MCF 10A (cell line): ENCODE measurements around the gene LRPAP1. TPM values are rescaled to one million over a fixed set of nuclear protein-coding genes. Genes with fewer than 3 reads are reported as not detected.
"Not testable (repeated sequence)": the region's sequence is repeated elsewhere in the genome, so short reads cannot be mapped to it uniquely, and the experiment has no call there.

Source experiments
- BruUV-seq: library from RNA; stranded (reverse); fragments of 400-500 nt; replicated peaks from 2 replicates; lab custom pipeline; 2021; lab: Mats Ljungman, UMichigan
- CTCF ChIA-PET: fragments of 300-600 bp; sonication (Branson Sonifier 250); formaldehyde crosslinking; extraction: SDS; loops from one replicate; lab custom pipeline; 2021; ENCODE audit warnings: antibody characterized with exemption, inconsistent platforms; lab: Yijun Ruan, JAX
- POLR2A ChIA-PET: fragments of 300-600, 350-650 bp; sonication (Branson Sonifier 250); formaldehyde crosslinking; extraction: SDS; loops from one replicate; lab custom pipeline; 2020; ENCODE audit warnings: antibody characterized with exemption, inconsistent platforms; lab: Yijun Ruan, JAX
- DNase-seq: peaks from one replicate; pipeline ENCODE4 v3.0.0-alpha.2; 2018; ENCODE audit not compliant: unreplicated experiment
- H3K27ac Mint-ChIP-seq: one replicate; pipeline ENCODE4 v1.8.0; 2022; ENCODE audit warnings: mild to moderate bottlenecking, low read depth, mixed read lengths; ENCODE audit not compliant: unreplicated experiment
- H3K27me3 Mint-ChIP-seq: one replicate; pipeline ENCODE4 v1.8.0; 2022; ENCODE audit warnings: mixed read lengths; ENCODE audit not compliant: insufficient read depth, unreplicated experiment
- H3K36me3 Mint-ChIP-seq: one replicate; pipeline ENCODE4 v1.8.0; 2022; ENCODE audit warnings: mild to moderate bottlenecking, moderate library complexity, mixed read lengths; ENCODE audit not compliant: insufficient read depth, unreplicated experiment
- H3K4me1 Mint-ChIP-seq: one replicate; pipeline ENCODE4 v1.8.0; 2022; ENCODE audit warnings: mixed read lengths; ENCODE audit not compliant: insufficient read depth, unreplicated experiment
- H3K4me3 Mint-ChIP-seq: one replicate; pipeline ENCODE4 v1.8.0; 2022; ENCODE audit warnings: mild to moderate bottlenecking, moderate library complexity, mixed read lengths; ENCODE audit not compliant: unreplicated experiment
- H3K9me3 Mint-ChIP-seq: one replicate; pipeline ENCODE4 v1.8.0; 2022; ENCODE audit warnings: mixed read lengths; ENCODE audit not compliant: unreplicated experiment
- intact Hi-C: fragments of 100-400 bp; cut with micrococcal nuclease; formaldehyde crosslinking; loops from 2 replicates; pipeline ENCODE4 v1.14.1; 2022
- total RNA-seq: library from RNA; stranded (reverse); gene quantifications from 2 replicates; pipeline ENCODE4 v1.2.3, GENCODE V29; 2022
- TF ChIP-seq, protein P1 (sequence below): fragments of 200-600 bp; IDR thresholded peaks from one replicate; pipeline ENCODE4 v1.8.0; 2022; ENCODE audit warnings: antibody characterized with exemption, mild to moderate bottlenecking; ENCODE audit not compliant: unreplicated experiment

Gene LRPAP1
- total RNA-seq, 1 experiment from 2014 or later = 93.6 TPM

DNA sequence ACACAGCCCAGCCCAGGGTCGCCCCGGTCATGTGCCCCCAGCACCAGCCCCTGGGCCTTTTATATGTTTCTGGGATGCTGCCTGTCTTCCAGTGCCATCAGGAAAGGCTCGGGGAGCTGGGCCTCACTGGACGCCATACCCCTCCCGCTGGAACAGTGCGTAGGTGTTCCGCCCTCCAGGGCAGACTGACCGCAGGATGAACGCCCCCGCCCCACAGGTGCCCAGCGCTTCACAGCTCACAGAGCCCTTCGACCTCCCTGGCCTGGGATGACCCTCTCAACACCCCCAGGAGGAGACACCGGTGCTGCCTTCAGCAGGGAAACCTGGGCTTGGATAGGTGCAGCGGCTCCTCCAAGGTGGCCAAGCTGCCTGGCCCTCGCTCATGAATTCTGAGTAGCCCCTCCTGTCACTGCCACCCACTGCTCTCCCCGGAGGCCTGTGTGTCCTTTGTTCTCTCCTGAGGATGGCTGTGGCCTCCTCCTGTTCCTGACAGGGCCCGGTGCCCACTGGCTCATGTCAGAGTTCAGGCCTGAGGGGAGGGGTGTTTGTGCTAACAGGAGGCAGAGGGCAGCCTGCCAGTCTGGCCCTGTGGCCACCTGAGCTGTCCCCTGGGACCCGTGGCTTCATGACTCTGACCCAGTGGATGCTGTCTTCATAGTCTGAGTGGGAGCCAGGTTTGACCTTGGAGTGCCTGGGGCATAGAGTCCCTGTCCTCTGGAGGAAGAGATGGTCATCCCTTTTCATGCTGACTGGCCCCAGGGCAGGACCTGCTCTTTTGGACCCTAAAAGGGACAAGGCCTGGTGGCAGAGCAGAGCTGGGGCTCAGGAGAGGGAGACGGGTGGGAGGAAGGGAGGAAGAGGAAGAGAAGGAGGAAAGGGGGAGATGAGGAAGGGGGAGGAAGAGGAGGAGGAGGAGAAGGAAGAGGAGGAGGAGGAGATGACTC lies 43.5 kb upstream of the LRPAP1 start:
- BruUV-seq, CTCF ChIA-PET, H3K27ac Mint-ChIP-seq, H3K4me1 Mint-ChIP-seq, H3K4me3 Mint-ChIP-seq, DNase-seq, H3K9me3 Mint-ChIP-seq, POLR2A ChIA-PET, H3K36me3 Mint-ChIP-seq, intact Hi-C loops: not testable (repeated sequence)
- H3K27me3 Mint-ChIP-seq = peaks cover 30% of the 10 kb centered on the region

DNA sequence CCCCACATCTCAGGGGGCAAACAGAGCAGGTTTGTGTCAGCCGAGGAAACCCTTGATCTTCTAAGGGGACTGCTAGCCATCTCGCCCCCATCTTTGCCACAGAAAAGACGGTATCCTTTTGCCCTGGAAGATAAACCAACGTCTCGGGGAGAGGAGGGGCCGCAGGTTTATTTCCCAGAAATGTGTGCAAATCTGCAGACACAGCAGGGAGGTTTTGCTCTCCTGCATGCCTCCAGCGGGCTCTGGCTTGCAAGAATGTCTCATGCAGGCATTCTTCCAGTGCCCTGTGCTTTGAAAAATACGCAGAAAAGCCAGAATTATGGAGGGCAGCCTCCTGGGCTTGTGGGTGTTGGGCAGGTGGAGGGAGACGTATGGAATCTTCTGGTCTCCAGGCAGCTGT lies 42.6 kb upstream of the LRPAP1 start:
- BruUV-seq, H3K9me3 Mint-ChIP-seq, POLR2A ChIA-PET, H3K27ac Mint-ChIP-seq, H3K36me3 Mint-ChIP-seq, intact Hi-C loops, DNase-seq, CTCF ChIA-PET, H3K4me1 Mint-ChIP-seq, H3K4me3 Mint-ChIP-seq: not testable (repeated sequence)
- peaks cover 22% of the 10 kb centered on the region for H3K27me3 Mint-ChIP-seq

DNA sequence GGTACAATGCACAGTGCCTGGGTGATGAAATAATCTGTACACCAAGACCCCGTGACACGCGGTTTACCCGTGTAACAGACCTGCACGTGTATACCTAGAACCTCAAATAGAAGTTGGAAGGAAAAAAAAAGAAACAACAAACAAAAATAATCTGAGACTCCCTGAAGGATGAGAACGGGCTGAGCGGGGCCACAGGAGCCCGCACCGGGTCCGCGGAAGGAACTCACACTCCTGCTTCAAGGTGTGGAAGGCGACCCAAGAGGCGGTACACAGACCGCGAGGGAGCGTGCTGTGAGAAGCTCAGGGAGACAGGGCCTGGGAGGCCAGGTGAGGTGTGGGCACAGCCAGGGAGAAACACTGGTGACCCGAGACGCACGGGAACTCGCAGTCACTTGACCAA lies 42.1 kb upstream of the LRPAP1 start:
- CTCF ChIA-PET = not testable (repeated sequence)

DNA sequence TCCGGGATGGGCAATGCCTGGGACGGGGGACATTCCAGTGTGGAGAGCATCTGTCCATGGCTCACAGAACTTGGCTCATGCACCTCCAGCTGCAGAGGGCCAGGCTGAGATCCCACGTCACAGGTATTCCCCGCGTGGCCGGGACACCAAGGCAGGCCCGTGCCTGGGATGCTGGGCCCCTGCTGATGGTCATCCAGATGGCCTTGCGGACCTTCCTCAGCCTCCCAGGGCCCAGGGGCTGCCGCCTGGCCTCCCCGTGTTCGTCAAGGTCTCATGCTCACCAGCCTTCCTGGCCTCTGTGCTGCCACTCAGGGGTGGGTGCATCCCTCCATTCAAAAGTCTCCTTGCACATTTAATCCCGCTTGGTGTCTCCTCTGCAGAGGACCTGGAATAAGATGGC lies 40.9 kb upstream of the LRPAP1 start:
- ChIA-PET POLR2A (no interaction called here), CTCF (interaction anchor here (0.6 kb wide), 1 partner anchor 60 kb away, joined by 3 read pairs; no protein-coding TSS in a partner anchor)
- Mint-ChIP-seq H3K9me3 (no peaks in the 10 kb centered on the region), H3K27ac (no peak overlapping the region), H3K4me1 (no peaks in the 10 kb centered on the region), H3K27me3 (peaks cover 9% of the 10 kb centered on the region), H3K36me3 (no peaks in the 10 kb centered on the region), H3K4me3 (no peak overlapping the region)
- DNase-seq = no peak
- TF ChIP-seq, protein P1, sequence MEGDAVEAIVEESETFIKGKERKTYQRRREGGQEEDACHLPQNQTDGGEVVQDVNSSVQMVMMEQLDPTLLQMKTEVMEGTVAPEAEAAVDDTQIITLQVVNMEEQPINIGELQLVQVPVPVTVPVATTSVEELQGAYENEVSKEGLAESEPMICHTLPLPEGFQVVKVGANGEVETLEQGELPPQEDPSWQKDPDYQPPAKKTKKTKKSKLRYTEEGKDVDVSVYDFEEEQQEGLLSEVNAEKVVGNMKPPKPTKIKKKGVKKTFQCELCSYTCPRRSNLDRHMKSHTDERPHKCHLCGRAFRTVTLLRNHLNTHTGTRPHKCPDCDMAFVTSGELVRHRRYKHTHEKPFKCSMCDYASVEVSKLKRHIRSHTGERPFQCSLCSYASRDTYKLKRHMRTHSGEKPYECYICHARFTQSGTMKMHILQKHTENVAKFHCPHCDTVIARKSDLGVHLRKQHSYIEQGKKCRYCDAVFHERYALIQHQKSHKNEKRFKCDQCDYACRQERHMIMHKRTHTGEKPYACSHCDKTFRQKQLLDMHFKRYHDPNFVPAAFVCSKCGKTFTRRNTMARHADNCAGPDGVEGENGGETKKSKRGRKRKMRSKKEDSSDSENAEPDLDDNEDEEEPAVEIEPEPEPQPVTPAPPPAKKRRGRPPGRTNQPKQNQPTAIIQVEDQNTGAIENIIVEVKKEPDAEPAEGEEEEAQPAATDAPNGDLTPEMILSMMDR = no peak
- BruUV-seq = no TSS peak
- intact Hi-C loops = no loop called here

More for the DNA sequence above, 42.1 kb upstream of the LRPAP1 start:
- H3K9me3 Mint-ChIP-seq, H3K36me3 Mint-ChIP-seq, DNase-seq, intact Hi-C loops, H3K4me1 Mint-ChIP-seq, H3K4me3 Mint-ChIP-seq, BruUV-seq, H3K27ac Mint-ChIP-seq, POLR2A ChIA-PET: not testable (repeated sequence)
- peaks cover 21% of the 10 kb centered on the region for H3K27me3 Mint-ChIP-seq

DNA sequence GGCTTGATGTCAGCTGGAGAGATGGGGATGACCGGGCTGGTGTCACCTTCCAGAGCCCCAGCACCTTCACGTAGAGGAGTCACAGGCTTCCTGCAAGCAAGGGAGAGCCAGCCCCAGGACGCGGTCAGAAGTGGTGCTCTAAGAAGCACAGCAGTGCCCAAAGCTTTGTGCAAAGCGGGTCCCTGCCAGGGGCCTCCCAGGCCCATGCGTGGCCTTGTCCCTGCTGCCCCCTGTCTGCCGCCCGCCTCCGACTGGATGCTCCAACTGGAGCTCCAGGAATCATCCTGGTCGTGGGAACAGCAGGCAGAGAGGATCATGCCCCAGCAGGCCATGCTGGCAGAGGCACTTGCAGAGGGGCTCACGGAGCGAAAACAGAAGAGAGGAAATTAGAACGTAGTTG lies 40.1 kb upstream of the LRPAP1 start:
- H3K4me1 Mint-ChIP-seq = no peaks in the 10 kb centered on the region
- no peak for DNase-seq

More for the DNA sequence above, 40.1 kb upstream of the LRPAP1 start:
- TF ChIP-seq, protein P1 = no peak
- no TSS peak for BruUV-seq
- ChIA-PET CTCF (interaction anchor here (0.6 kb wide), 1 partner anchor 59 kb away, joined by 3 read pairs; no protein-coding TSS in a partner anchor), POLR2A (no interaction called here)
- Mint-ChIP-seq H3K27me3 (peaks cover under 1% of the 10 kb centered on the region), H3K9me3 (no peaks in the 10 kb centered on the region), H3K4me3 (no peak overlapping the region), H3K27ac (no peak overlapping the region), H3K36me3 (no peaks in the 10 kb centered on the region)
- intact Hi-C loops = no loop called here
